Occipital lobe (tissue), 2 donors: ENCODE data around the gene CIPC. TPM values are rescaled to one million over a fixed set of nuclear protein-coding genes. Genes with fewer than 3 reads are reported as not detected.
A peak's percentile ranks its signal among the peaks of the same experiment; 100 is the strongest.

ENCODE experiments used
- DNase-seq: peaks from one replicate; lab custom pipeline; 2025; lab: John Stamatoyannopoulos, UW
- total RNA-seq: library from RNA; depleted of rRNA; stranded (reverse); fragments of >200 nt; gene quantifications from one replicate; pipeline ENCODE4 v1.2.3, GENCODE V29; 2014

Gene CIPC
- total RNA-seq: 44.5 TPM

GRCh38 chr14:77097700-77098528 lies at the start of gene CIPC:
Gene CIPC, plus strand, starts transcription at chr14:77098258. Its CDS starts 7,451 bp downstream, at chr14:77105709.
- DNase-seq: peak; percentile 98

- no peak for DNase-seq
Measured at GRCh38 chr14:77051116-77051515, 46.9 kb upstream of the CIPC start.

- no peak for DNase-seq
Measured at GRCh38 chr14:77052281-77053044, 45.6 kb upstream of the CIPC start.

GRCh38 chr14:77053046-77053841 lies 44.8 kb upstream of the CIPC start:
- no peak for DNase-seq

GRCh38 chr14:77055306-77055705 lies 42.8 kb upstream of the CIPC start:
- no peak for DNase-seq

- no peak for DNase-seq
Measured at GRCh38 chr14:77055981-77056380, 42.1 kb upstream of the CIPC start.

- DNase-seq: no peak
Measured at GRCh38 chr14:77058117-77058516, 39.9 kb upstream of the CIPC start.

- no peak for DNase-seq
Measured at GRCh38 chr14:77058785-77059184, 39.3 kb upstream of the CIPC start.

- DNase-seq: peak; percentile 90
Measured at GRCh38 chr14:77059276-77059915, 38.7 kb upstream of the CIPC start.

GRCh38 chr14:77061630-77062257 lies 36.3 kb upstream of the CIPC start:
- no peak for DNase-seq

- no peak for DNase-seq
Measured at GRCh38 chr14:77062261-77062660, 35.8 kb upstream of the CIPC start.

GRCh38 chr14:77063571-77064171 lies 34.4 kb upstream of the CIPC start:
- DNase-seq: peak; percentile 52

GRCh38 chr14:77064521-77065178 lies 33.4 kb upstream of the CIPC start:
- no peak for DNase-seq

- DNase-seq: no peak
Measured at GRCh38 chr14:77065851-77066577, 32.0 kb upstream of the CIPC start.

- no peak for DNase-seq
Measured at GRCh38 chr14:77066578-77067172, 31.4 kb upstream of the CIPC start.

- DNase-seq: peak; percentile 38
Measured at GRCh38 chr14:77067632-77068516, 30.2 kb upstream of the CIPC start.

- DNase-seq: no peak
Measured at GRCh38 chr14:77068517-77069200, 29.4 kb upstream of the CIPC start.
